ACC112 (cell line): Measurements from ENCODE around the gene ADAMTS3.

Experiments
- H2AFZ ChIP-seq: fragments of 200-600 bp; sonication (generic); one replicate; pipeline ENCODE4 v1.6.0; 2017; ENCODE audit warnings: antibody characterized with exemption, low read length; ENCODE audit not compliant: unreplicated experiment
- H3K27ac ChIP-seq: fragments of 200-600 bp; sonication (generic); 2 replicates; pipeline ENCODE4 v1.5.1; 2014; ENCODE audit warnings: low read depth, mild to moderate bottlenecking, antibody characterized with exemption, low read length, moderate library complexity
- H3K27me3 ChIP-seq: fragments of 200-600 bp; sonication (generic); 2 replicates; pipeline ENCODE4 v1.6.1; 2014; ENCODE audit warnings: mild to moderate bottlenecking, antibody characterized with exemption, low read length, moderate library complexity, mixed read lengths; ENCODE audit not compliant: insufficient read depth
- H3K36me3 ChIP-seq: fragments of 200-600 bp; sonication (generic); 2 replicates; pipeline ENCODE4 v1.6.1; 2016; ENCODE audit warnings: mild to moderate bottlenecking, antibody characterized with exemption, low read length, moderate library complexity, mixed read lengths; ENCODE audit not compliant: insufficient read depth
- H3K4me1 ChIP-seq: fragments of 200-600 bp; sonication (generic); one replicate; pipeline ENCODE4 v1.6.1; 2016; ENCODE audit warnings: low read length, mixed read lengths; ENCODE audit not compliant: insufficient read depth, unreplicated experiment, control insufficient read depth
- H3K4me3 ChIP-seq: fragments of 200-600 bp; sonication (generic); 2 replicates; pipeline ENCODE4 v1.5.1; 2014; ENCODE audit warnings: mild to moderate bottlenecking, low read depth, low read length
- H3K79me2 ChIP-seq: fragments of 200-600 bp; sonication (generic); one replicate; pipeline ENCODE4 v1.6.0; 2016; ENCODE audit warnings: low read length; ENCODE audit not compliant: control insufficient read depth, unreplicated experiment, insufficient read depth

ADAMTS3 gene

DNA sequence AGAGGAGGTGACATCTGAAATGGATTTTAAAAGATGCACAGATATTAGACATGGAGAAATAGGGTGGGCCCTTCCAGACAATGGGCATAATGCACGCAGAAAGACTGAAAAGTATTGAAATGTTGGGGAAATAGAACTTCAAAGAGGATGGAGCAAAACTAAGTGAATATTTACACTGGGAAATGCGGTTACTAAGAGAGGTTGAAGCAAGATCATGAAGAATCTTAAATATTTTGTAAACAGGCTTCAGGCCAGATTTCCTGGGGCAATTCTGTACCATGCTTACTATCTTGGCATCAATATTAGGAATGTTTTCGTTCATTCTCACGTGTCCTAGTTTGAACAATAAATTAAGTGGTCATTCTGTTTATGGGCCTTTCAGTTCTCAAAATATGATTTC is 216.3 kb downstream of the ADAMTS3 start:
- no peaks in the 10 kb centered on the region for H3K27me3 ChIP-seq
- H3K36me3 ChIP-seq: no peaks in the 10 kb centered on the region
- H2AFZ ChIP-seq: no peak overlapping the region
- H3K4me3 ChIP-seq: no peak overlapping the region
- H3K4me1 ChIP-seq: no peaks in the 10 kb centered on the region
- no peaks in the 10 kb centered on the region for H3K79me2 ChIP-seq
- no peak overlapping the region for H3K27ac ChIP-seq

DNA sequence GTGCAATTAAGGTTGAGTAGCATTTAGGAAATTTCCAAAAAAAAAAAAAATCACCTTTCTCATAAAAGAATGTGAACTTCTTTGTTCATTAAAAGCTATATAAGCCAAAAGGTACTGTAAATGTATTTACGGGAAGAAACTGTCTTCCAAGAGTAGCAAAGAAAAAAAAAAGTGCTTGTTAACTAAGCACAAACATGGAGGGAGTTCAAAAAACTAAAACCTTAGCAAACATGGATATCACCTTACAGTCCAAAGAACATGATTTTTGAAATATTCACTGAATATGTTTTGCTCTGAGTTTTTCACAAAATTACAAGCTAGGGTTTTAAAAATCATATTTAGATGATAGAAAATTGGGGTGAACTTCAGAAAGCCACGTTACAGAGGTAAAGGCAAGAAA is 217.5 kb downstream of the ADAMTS3 start:
- no peak overlapping the region for H3K4me3 ChIP-seq
- H3K4me1 ChIP-seq: no peaks in the 10 kb centered on the region
- H2AFZ ChIP-seq: no peak overlapping the region
- no peak overlapping the region for H3K27ac ChIP-seq
- no peaks in the 10 kb centered on the region for H3K27me3 ChIP-seq
- H3K79me2 ChIP-seq: no peaks in the 10 kb centered on the region
- H3K36me3 ChIP-seq: no peaks in the 10 kb centered on the region

DNA sequence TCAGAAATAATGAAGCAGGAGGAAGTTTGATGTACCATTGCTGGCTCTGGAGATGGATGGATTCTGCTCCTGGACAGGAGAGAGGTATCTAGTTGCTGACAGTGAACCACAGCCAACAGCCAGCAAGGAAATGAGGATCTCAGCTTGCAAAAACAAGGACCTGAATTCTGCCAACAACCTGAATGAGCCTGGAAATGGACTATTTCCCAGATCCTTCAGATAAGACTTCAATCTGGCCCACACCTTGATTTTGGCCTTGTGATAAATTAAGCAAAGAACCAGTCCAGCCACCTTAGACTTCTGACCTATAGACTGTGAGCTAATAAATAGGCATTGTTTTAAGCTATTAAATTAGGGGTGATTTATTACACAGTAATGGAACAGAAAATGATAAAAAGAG is 220.3 kb downstream of the ADAMTS3 start:
- H2AFZ ChIP-seq: no peak overlapping the region
- H3K79me2 ChIP-seq: no peaks in the 10 kb centered on the region
- H3K4me1 ChIP-seq: no peaks in the 10 kb centered on the region
- no peaks in the 10 kb centered on the region for H3K27me3 ChIP-seq
- no peak overlapping the region for H3K4me3 ChIP-seq
- H3K27ac ChIP-seq: no peak overlapping the region
- no peaks in the 10 kb centered on the region for H3K36me3 ChIP-seq

DNA sequence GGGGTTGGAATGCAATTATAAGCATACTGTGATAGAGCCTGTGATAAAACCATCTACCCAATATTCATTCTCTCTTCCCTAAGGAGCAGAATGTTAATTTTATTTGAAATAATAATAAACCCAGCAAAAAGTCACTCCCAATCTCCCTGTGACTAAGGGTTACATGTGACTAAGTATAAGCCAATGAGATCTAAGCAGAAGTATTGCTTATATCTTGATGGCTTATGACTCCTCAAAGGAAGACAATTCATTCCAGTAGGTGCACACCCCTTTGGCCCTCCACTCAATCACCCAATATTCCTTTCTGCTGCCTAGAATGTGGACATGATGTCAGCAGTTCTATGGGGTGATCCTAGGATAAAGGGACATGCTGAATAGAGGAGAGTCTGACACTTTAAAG is 224.6 kb downstream of the ADAMTS3 start:
- no peaks in the 10 kb centered on the region for H3K36me3 ChIP-seq
- no peaks in the 10 kb centered on the region for H3K4me1 ChIP-seq
- H3K4me3 ChIP-seq: no peak overlapping the region
- H3K79me2 ChIP-seq: no peaks in the 10 kb centered on the region
- H2AFZ ChIP-seq: no peak overlapping the region
- no peaks in the 10 kb centered on the region for H3K27me3 ChIP-seq
- H3K27ac ChIP-seq: no peak overlapping the region

DNA sequence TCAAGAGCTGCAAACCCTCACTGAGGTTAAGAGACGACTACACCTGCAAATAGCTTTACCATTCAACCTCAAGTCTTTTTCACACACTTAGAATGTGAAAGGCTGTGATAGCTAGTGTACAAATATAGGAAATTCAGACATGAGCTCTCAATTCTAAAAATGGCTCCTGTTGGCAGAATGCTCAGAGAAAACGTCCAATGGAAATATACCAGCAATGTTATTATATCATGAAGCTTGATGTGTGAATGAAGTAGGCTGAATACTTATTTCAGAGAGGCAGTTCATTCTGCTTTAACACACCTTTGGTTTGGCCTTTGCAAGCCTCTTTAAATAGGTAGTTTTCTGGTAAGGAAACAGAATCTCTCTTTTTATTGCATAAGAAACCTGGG is 227.6 kb downstream of the ADAMTS3 start:
- Histone ChIP-seq H3K27me3 (no peaks in the 10 kb centered on the region), H3K4me3 (no peak overlapping the region), H3K36me3 (no peaks in the 10 kb centered on the region), H2AFZ (no peak overlapping the region), H3K79me2 (no peaks in the 10 kb centered on the region), H3K27ac (no peak overlapping the region), H3K4me1 (no peaks in the 10 kb centered on the region)

DNA sequence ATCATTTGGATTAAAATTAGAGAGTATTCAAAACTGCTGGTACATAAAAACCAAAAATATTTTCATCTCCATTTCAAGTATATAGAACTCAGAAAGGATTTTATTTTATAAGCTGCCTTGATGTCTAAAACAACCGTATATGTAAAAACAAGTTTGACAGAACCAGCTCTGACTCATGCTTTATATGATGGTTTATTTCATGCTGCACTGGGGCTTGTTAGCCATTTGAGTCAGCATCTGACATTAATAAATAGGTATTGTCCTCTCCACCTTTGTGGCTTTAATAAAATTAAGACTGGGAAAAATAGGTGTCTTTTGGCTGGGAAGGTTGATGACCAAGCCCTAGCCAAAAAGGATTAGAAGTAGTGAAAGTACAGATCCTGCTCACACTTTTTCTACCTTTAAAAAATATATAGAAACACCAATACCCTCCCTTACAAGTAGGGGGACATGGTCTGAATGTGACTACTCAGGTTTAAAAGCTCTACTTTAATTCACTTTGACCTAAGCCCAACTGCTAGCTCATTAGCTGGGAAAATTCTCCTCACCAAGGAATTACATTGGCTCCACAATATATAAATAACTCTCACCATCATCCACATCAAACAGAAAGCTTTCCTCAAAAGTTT is 228.1 kb downstream of the ADAMTS3 start:
- Histone ChIP-seq H3K79me2 (no peaks in the 10 kb centered on the region), H3K4me1 (no peaks in the 10 kb centered on the region), H3K4me3 (no peak overlapping the region), H3K27ac (no peak overlapping the region), H3K27me3 (no peaks in the 10 kb centered on the region), H2AFZ (no peak overlapping the region), H3K36me3 (no peaks in the 10 kb centered on the region)

DNA sequence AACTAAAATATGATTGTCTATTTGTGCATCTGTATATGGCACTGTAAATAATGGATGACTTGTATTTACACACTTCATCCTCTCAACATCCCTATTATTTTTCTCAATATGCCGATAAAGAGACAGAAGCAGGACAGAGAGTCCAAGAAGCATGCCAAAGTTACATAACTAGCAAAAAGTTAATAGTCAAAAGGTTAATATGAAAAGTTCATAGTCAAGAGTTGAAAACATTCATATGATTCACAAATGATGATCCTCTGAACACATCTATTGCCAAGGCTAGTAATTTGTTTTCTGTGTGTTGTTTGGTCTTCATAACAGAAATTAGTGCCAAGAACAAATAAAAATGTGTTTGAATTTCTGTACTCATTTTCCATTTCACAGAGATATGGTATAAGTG is 231.0 kb downstream of the ADAMTS3 start:
- H3K79me2 ChIP-seq: no peaks in the 10 kb centered on the region
- no peaks in the 10 kb centered on the region for H3K27me3 ChIP-seq
- no peak overlapping the region for H3K27ac ChIP-seq
- H2AFZ ChIP-seq: no peak overlapping the region
- H3K4me3 ChIP-seq: no peak overlapping the region
- H3K4me1 ChIP-seq: no peaks in the 10 kb centered on the region
- no peaks in the 10 kb centered on the region for H3K36me3 ChIP-seq

DNA sequence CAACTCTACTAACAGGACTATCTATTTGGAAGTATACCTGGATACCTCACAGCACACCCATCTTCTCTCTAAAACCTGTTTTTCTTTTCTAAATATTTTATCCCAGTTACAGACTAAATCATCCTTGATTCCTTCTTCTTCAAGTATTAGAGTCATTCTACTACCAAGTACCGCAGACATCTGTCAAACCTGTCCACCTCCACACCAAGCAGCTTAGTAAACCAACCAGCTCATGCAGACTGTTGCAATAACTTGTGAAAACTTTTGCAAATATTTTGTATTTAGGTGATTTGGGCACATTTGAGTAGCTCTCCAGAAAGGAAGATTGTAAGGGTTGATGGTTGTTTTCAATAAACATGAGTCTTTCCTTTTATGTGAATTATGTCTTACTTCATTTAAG is 238.6 kb downstream of the ADAMTS3 start:
- Histone ChIP-seq H3K79me2 (no peaks in the 10 kb centered on the region), H3K36me3 (no peaks in the 10 kb centered on the region), H3K4me3 (no peak overlapping the region), H2AFZ (no peak overlapping the region), H3K27ac (no peak overlapping the region), H3K4me1 (no peaks in the 10 kb centered on the region), H3K27me3 (no peaks in the 10 kb centered on the region)

DNA sequence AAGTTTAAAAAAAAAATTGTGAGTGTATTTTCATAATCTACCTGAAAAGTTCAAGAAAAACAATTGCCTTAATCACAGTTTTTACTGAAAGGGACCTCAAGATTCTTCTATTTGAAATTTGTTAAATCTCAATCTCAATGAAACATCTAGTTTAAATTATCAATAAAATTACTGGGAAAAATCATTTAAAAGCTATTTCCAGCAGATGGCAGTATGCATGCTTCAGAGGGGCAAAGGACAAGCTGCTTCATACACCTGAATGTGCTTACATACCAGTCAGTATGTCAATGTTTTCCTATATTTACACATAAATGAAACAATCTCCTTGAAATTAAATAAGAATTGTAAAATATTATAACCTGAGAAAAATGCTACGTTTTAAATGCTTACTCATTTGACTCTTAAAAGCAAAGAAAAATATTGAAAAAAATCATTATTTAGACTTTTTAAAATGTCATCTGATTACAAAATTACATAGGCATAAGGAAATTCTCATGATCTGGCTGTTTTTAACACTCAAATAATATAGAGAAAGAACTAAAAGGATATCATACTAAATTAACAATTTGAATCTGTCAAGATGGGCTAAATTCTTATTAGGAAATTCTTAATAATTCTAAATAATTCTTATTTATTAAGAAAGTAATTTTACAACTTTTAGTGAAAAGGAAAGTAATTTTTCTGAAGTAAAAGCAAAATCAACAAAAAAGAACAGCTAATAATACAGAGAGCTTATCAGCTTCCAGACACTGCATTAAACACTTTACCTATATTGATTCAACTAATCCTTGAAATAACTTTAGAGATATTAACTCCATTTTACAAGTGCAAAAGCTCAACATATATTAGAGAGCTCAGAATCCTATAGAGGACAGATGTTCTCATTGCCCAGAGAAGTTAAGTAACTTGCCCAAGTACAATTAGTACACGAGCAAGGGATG is 242.1 kb downstream of the ADAMTS3 start:
- H3K27me3 ChIP-seq: no peaks in the 10 kb centered on the region
- no peaks in the 10 kb centered on the region for H3K4me1 ChIP-seq
- no peaks in the 10 kb centered on the region for H3K79me2 ChIP-seq
- no peak overlapping the region for H2AFZ ChIP-seq
- no peaks in the 10 kb centered on the region for H3K36me3 ChIP-seq
- H3K4me3 ChIP-seq: no peak overlapping the region
- no peak overlapping the region for H3K27ac ChIP-seq

DNA sequence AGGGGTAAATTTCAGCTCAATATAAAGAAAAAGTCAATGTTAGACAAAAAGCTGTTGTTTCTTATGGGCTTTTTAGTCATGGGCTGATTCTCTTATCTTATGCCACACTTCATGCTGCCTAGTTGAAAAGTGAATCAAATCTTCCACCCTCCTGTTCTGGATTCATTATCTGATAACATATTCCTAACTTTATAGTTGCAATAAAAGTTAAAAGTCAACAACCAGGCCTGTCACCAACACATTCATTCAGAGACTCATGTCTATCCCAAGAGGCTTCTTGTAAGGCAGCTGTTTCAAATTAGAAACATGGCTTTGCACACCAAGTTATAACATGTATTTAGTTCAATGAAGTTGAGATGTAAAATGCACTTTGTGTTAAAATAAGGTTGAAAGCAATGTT is 243.8 kb downstream of the ADAMTS3 start:
- Histone ChIP-seq H3K4me3 (no peak overlapping the region), H3K27ac (no peak overlapping the region), H3K4me1 (peaks cover 1% of the 10 kb centered on the region), H3K27me3 (no peaks in the 10 kb centered on the region), H2AFZ (no peak overlapping the region), H3K36me3 (no peaks in the 10 kb centered on the region), H3K79me2 (no peaks in the 10 kb centered on the region)

DNA sequence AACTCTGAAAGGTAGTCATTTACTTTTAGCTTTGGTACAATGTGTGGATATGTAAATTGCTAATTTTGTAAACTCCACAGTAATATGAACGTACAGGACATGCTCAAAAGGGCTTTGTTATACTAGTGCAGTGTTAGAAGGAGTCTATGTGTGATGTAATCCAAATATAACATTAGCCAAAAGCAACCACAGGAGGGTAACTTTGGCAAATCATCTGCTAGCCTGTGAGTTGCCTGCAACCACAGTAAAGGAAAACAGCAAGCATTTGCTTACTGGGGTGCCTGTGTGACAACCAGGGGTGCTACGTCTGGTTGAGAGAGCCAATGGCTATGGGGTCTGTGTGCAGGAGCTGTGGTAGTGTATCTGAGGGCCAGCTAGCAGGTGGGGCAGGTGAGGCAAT is 245.8 kb downstream of the ADAMTS3 start:
- no peaks in the 10 kb centered on the region for H3K36me3 ChIP-seq
- no peak overlapping the region for H3K4me3 ChIP-seq
- no peaks in the 10 kb centered on the region for H3K79me2 ChIP-seq
- peaks cover 17% of the 10 kb centered on the region for H3K4me1 ChIP-seq
- no peak overlapping the region for H3K27ac ChIP-seq
- H3K27me3 ChIP-seq: no peaks in the 10 kb centered on the region
- H2AFZ ChIP-seq: no peak overlapping the region
